SK-N-DZ (cell line): ENCODE results near the gene SELENON.

Source experiments
- DNase-seq: peaks from one replicate; pipeline ENCODE4 v3.0.0-alpha.2; 2015; ENCODE audit warnings: low spot score

The SELENON gene

DNA sequence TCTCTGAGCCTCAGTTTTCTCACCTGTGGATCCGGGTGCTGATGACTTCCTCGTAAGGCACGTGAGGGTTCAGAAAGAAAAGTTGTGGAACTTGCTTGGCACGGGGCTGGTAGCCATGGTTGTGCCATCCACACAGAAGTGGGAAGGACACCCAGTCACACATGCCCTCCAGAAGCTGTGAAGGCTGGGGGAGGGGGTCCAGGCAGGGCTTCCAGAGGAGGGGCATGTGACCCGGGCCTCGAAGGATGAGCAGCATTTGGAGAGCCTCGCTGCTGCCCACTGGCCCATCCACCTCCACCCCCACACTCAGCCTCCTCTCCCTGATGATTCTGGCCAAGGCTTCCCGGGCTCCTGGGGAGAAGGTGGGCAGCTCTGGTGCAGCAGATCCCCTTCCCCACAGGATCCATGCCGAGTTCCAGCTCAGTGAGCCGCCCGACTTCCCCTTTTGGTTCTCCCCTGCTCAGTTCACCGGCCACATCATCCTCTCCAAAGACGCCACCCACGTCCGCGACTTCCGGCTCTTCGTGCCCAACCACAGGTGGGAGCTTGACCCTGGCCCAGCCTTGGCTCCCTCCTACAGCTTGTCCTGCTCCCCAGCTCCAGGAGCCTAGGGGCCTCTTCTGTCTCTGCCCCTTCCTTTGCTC, 9.4 kb downstream of the SELENON start:
- DNase-seq, result no peak

DNA sequence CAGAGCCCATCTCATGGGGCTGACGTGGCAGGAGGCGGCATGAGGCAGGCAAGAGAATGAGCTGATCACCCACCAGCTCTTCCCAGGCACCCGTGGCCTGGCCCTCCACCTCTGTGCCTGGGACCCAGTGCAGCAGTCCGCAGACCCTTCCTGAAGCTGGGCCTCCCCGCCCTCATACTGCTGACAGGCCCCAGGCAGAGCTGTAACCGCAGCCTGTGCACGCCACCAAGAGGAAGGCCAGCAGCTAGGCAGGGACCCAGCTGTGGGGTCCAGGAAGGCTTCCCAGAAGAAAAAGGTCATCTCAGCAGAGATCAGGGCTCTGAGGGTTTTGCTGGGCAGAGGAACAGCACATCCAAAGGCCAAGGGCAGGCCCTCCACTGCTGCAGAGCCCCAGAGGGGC, 9.9 kb downstream of the SELENON start:
- no peak for DNase-seq

DNA sequence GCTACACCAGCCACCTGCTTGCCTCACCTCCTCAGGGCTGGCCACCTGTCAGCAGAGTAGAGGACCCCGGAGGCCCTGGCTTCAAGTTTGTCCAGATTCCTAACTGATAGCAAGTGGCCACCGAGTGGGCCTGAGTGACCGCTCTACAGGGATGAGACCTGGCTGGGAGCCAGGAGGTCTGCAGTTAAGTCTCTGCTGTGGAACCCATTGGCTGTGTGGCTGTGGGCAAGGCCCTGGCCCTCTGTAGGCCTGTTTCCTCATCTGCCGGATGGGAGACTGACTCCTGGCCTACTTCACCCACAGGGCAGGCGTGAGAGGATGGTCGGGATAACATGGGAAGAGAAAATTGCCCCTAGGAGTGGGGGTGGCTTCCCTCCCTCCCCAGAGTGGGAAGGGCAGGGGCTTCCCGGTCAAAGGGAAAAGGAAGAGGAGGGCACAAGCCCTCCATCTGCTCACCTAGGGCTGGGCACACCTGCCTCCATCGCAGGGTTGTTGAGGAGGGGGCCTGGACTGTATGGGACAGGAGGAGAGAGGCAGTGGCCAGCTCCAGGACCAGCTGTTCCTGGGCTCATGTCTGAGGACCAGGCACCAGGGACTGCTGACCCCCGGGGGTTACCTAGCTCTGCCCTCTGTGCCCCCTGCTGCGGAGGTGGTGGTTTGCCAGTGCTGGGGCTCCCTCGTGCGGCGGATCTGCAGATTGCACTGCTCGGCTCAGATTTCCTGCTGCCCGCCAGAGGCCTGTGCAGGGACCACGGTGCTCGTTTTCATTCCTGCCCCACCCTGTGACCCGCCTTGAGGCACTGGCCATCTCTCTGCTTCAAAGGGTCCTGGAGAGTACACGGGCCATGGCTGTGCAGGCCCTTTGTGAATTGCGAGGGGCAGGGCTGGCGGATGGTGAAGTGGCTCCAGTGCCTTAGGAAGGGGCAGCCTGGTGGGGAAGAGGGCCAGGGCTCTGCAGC, 10.6 kb downstream of the SELENON start:
- DNase-seq, result no peak

DNA sequence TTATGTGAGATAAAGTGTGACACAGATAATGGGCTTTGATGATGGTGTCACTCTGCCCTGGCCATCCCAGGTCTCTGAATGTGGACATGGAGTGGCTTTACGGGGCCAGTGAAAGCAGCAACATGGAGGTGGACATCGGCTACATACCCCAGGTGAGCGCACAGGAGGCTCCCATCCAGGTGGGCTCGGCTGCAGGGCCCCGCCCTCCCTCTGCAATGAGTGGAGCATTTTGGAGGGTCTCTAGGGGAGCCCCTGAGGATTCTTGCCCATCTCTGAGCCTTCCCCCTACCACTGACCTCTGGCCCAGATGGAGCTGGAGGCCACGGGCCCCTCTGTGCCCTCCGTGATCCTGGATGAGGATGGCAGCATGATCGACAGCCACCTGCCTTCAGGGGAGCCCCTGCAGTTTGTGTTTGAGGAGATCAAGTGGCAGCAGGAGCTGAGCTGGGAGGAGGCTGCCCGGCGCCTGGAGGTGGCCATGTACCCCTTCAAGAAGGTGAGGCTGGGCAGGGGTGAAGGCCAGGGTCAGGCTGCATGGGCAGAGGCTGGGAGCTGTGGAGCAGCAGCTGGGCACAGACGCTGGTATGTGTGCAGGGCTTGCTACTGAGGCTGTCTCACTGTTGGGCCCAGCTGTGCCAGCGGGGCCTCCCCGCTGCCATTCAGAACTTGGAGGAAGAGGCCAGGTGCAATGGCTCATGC, 11.5 kb downstream of the SELENON start:
- no peak for DNase-seq

DNA sequence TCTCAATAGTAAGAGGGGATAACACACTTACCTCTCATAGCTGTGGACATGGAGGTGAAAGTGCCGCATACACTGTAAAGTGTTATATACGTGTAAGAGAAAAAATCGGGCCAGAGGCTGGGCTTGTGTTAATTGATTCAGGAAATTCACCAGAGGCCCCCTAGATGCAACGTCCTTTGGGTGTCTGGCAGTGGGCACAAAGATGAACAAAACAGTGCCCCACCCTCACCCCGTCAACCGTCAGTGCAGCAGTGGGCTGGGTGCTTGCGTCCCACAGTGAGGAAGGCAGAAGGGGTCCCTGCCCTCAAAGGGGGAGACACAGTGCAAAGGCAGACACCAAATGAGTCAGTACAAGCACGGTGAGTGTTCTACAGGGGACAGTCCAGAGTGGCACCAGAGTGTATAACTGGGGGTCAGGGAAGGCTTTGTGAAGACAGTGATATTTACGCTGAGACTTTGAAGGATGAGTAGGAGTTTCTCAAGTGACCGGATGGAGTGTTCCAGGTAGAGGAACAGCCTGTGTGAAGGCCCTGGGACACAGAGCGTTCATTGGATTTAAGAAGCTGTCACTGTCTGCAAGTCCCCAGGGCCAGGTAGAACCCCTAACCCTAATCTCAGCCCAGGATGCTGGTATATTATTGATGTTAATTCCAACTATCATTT, 13.2 kb downstream of the SELENON start:
- no peak for DNase-seq

DNA sequence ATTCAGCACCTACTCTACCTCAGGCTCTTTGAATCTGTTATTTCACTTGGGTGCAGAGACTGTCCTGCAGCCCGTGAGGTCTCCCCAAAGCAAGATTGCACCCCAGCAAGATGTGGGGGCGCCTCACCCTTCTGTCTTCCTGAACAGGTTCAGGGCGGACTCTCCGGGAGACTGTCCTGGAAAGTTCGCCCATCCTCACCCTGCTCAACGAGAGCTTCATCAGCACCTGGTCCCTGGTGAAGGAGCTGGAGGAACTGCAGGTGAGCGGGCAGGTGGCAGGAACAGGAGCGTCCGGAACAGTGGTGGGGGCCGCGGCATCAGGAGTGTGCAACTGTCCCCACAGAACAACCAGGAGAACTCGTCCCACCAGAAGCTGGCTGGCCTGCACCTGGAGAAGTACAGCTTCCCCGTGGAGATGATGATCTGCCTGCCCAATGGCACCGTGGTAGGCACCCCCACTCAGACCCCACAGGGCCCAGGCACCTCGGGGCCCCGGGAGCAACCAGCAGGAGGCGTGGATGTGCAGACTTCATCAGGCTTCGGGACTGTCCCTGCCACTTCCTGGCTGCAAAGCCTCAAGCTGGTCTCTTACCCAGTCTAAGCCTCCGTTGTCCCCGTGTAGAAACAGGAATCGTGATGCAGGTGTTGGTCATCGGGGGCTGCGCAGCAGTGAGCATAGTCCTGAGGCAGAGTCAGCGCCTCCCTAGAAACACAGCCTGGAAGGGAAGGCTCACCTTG, 13.9 kb downstream of the SELENON start:
- DNase-seq, result no peak

DNA sequence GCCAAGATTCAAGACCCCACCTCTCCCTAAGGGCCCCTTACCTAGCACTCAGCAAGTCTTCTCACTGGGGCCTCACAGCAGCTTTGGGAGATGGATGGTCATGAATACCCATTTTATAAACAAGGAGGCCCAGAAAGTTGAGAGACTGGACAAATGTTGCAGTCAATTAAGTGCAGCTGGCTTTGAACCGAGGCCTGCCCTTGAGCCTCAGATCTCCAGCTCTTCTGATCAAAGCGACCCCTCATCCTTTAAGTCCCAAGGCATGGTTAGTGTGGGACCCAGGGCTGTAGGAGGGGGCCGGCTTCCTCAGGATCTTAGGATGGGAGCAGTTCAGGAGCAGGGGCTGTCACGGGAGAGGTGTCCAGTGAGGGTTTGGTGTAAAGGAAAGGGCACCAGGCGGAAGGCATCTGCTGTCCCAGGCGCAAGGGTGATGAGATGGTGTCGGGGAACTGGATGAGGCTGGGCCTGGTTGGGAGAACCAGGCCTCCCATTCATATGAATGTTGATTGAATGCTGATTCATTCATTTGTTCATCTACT, 14.6 kb downstream of the SELENON start:
- no peak for DNase-seq

DNA sequence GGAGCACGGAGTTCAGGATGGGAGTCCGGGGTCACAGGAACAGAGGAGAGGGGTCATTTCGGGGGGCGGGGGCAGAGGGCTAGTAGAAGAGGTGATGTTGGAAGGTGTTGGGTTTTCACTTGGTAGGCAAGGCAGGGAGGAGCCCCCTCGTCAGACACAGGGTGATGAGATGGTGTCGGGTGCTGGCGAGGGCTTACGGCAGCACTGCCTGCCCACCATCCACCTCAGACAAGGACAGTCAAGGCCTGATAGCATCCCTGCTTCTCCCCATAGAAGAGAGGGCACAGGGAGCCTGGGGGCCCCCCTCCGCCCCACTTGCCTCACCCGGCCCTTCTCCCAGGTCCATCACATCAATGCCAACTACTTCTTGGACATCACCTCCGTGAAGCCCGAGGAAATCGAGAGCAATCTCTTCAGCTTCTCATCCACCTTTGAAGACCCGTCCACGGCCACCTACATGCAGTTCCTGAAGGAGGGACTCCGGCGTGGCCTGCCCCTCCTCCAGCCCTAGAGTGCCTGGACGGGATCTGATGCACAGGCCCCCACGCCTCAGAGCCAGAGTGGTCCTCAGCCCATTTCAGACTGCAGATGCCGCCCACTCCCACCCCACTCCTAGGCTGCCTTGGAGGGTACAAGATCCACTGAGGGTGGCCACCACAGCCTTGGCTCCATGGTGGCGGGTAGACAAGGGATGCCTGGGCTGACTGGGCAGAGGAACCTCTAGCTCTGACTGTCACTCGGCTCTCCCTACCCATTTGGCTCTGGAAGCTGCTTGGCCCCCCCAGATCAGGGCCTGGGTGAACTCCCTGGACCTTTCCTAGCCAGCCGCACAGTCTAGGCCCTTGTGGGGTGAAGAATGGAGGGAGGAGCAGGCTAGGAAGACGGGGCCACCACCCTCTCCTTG, 15.5 kb downstream of the SELENON start:
- no peak for DNase-seq

DNA sequence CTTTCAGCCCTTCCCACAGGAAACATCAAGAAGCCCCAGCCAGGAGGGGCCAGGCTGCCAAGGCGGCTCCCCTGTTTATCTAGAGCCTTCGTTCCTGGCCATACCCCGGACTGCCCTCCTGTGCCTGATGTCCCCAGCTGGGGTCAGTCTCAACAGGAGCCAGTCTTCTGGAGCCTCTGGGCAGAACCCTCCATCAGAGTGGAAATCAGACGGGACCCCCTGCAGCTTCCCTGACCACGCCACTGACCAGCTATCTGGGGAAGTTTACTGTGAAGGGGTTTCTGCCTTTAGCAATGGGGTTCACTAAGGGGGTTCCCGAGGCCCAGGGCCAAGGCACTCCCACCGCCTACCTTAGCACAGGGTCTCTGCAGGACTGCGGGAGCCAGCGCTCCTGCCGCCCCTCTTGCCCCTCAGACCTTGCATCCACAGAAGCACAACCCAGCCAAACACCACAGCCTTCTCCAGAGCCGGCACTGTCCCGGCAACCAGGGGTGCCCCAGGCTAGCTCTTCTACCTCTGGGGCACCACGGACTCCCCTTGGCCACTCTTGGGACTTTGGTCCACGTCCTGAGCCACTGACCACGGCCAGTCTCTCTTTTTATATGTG, 16.2 kb downstream of the SELENON start:
- DNase-seq, result no peak

DNA sequence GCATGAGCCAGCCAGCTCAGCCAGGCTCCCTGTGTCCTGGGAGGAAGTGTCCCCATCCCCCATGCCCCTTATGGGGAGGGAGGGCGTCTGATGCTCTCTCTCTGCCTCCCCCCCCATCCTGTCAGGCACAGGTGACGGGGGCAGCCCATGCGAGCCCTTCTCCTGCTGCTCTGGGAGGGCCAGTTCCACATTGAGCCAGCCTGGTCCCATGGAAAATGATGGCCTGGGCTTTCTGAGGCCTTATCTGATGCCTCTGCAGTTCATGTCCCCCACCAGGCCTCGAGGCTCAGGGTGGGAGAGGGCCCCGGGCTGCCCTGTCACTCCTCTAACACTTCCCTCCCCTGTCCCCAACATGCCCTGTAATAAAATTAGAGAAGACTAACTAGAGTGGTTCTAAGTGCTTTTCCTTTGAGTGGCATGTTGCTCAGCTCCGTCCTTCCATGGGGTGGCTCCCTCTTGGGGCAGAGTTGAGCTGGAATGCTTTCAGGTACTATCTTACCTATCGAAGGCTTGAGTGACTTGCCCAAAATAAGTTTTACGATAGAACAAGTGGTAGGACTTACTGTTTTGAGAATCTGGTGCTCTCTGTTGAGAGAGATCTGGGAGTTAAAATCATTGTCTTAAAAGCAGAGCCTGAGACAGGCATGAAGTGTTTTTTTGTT, 18.0 kb downstream of the SELENON start:
- DNase-seq, result peak; percentile 92

DNA sequence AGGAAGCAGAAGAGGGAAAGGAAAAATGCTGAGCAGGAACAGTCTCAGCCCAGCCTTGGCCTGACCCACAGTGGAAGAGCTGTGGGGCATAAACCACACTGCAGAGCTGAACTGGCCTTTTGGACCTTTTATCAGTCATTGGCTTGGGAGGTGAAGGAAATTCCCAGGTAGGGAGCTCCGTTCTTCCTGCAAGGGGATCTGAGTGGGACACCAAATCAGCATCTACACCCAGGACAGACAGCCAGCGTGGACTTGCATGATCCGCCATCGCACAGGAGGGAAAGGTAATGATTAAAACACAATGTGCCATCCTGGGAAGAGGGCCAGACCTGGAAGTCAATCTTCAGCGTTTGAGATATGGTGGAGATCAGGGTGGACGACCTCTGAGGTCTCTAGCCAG, 18.6 kb downstream of the SELENON start:
- DNase-seq, result no peak

DNA sequence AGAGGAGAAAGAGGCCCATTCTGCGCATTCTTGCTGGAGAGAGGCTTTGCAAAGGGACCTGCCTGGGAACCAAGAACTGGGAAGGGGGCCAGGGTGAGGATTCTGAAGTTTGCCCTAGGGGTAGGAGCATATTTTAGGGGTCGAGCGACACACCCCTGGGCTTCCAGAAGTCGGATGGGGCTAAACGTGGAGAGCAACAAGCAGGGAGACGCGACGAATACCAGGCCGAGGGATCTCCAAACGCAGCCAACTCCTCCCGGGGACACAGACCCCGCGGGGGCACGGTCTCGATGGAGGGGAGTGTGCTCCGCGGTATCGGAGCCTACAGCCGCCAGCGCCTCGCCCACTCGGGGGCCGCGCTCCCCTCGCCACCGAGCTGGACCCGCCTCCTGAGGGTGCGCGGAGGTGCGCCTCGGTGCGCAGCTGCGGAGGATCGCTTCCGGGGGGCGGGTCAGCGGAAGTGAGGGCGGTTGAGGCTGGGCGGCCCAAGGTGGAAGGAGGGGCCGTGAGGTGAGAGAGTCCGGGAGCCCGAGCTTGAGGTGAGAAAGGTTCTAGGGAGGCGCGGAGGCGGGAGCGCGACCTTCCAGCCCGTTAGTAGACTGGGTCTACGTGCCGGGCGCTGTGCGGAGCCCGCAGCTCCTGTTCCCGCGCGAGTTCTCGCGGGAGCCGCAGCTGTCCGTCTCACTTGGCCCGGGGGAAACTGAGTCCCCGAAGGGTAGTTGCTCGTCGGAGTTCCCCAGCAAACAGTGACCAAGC, 19.7 kb downstream of the SELENON start, which contains the start of gene MTFR1L:
MTFR1L (plus strand) TSS at position 464 of the 756 bp plus-strand sequence. CDS start 3,151 bp downstream, outside the sequence.
- peak; percentile 77 for DNase-seq

DNA sequence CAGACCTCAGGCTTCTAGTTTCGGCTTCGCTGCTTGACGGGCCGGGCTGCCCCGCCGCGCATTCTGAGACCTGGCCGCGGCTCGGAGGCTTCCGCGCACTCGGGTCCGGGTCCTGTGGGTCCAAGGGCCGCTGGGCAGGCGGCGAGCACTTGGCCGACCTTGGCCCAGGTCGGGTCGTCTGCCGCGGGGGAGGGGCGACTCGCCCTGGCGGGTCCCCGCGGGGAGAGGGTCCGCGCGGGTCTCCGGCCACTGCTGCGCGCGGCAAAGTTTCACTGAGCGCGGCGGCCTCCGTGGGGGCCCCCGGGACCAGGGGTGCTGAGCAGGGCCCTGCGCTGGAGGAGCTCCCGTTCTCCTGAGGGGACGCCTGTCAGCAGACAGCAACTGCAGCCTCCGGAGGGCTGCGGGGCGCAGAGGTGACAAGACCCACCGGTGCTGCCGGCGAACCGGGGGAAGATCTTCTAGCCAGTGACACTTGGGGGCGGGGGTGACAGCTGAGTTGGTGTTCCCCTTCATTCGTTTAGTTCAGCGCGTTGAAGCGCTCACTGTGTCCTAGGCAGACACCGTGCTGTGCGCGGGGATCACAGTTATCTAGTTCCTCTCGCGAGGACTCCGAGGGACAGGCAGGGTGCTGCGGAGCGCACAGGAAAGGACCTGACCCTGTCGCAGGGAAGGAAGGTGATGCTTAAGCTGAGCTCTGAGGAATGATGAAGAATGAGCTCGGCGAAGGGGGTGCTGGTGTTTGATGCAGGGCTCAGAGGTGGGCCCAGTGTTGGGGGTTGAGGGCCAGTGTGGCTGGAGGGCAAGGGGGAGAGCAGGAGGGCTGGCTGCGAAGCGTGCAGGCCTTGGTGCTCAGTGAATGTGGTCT, 20.5 kb downstream of the SELENON start:
- peak; percentile 61 for DNase-seq

DNA sequence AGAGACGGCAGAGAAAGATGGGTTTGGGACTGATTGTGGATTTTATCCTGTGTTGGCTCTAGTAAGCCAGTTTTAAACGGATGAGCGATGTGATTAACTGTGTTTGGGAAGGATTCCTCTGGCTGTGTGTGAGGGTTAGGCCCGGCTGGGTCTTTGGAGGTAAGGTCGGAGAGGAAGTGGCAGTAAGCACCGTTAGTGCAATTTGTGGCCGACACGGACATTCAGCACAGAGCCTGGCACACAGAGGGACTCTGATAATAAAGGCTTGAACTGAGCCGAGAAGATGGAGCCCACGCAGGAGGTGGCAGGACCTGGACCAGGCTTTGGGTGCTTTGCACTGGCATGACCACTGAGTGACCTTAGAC, 21.1 kb downstream of the SELENON start:
- DNase-seq, result no peak

DNA sequence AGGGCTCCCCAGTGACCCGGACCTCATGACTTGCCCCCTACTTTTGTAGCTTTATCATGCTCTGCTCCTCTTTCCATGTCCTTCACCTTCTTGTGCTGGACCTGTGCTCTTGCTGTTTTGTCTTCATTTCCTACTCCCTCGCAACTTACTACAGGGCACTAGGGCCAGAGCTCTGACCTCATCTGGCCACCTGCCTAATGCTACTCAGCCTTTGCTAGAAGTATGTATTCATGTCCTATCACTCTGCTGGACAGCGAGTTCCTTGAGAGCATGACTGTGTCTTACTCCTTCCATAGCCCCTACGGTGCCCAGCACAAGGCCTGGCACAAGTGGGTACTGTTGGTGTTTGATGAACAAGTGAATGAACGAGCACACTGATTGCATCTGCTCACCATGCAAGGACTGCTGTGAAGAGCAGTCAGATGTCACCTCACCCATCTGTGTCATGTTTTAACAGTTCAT, 21.7 kb downstream of the SELENON start:
- no peak for DNase-seq

DNA sequence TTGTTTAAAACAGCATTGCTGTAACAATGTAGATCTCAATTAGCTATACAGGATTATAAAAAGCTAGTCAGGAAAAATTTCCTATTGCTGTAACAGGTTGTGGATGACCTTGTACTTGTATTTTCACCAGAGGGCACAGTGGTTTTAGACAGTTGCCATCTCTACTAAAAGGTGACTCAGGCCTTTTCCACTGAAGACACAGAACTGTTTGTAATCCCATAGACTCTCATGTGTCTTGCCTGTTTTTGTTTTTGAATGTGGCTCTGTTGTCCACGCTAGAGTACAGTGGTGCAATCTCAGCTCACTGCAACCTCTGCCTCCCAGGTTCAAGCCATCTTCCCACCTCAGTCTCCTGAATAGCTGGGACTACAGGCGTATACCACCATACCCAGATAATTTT, 25.6 kb downstream of the SELENON start:
- no peak for DNase-seq

DNA sequence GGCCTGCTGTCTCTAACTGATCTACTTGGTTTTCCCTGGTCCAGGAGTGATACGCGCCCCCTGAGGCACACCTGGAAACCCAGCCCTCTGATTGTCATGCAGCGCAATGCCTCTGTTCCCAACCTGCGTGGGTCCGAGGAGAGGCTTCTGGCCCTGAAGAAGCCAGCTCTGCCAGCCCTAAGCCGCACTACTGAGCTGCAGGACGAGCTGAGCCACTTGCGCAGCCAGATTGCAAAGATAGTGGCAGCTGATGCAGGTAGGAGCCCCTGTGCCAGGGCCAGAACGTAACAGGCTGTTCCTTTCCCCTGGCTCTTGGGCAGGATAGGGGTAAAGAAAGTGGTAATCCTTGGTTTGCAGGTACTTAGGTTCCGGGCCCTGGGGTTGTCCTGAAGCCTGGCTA, 26.6 kb downstream of the SELENON start:
- no peak for DNase-seq
